ENCODE data around the gene CDC25C. TPM values are rescaled to one million over a fixed set of nuclear protein-coding genes. Genes with fewer than 3 reads are reported as not detected.
A peak's percentile ranks its signal among the peaks of the same experiment; 100 is the strongest.
"Not testable (repeated sequence)": the region's sequence is repeated elsewhere in the genome, so short reads cannot be mapped to it uniquely, and the experiment has no call there.

CDC25C gene
- total RNA-seq, 1 experiment from 2014 or later: 24.4 TPM

DNA sequence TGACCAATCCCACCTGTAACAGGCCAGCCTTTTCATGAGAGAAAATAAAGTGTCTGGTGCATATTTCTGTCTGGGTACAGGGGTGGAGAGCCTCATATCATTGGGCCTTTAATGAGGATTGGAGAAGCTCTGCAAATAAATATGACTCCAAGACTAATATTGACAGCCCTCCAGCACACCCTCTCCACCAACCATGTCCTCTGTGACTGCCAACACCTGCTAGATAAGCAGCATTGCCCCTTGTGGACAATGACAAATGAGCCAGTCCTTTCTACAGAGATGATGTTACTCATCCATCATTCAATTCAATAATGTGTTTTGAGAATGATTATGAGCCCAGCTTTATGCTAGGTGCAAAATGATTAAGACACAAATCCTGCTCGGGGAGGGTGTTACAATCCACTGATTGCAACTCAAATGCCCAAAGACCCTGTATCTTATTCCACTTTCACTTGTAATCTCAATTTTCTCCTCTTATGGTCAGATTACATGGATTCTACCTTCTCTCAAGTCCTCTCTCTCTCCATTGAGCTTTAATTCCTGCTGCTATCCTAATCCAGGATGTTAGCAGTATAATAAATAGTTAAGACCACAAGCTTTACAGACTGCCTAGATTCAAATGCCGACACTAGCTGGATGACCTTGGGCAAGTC is 55.1 kb downstream of the CDC25C start:
- DNase-seq (ENCODE audit: low read depth): no peak

- no peak for DNase-seq (ENCODE audit: low read depth)
These were observed 55.7 kb downstream of the CDC25C start for GRCh38 chr5:138275895-138276294.

- no peak for DNase-seq (ENCODE audit: low read depth)
These were observed 56.2 kb downstream of the CDC25C start for GRCh38 chr5:138275379-138275782.

GRCh38 chr5:138274189-138274853 is 57.3 kb downstream of the CDC25C start, which contains the start of gene GFRA3:
Gene GFRA3, minus strand, starts transcription at chr5:138274621. Its CDS starts 197 bp downstream, at chr5:138274424.
- DNase-seq (ENCODE audit: low read depth): no peak

DNA sequence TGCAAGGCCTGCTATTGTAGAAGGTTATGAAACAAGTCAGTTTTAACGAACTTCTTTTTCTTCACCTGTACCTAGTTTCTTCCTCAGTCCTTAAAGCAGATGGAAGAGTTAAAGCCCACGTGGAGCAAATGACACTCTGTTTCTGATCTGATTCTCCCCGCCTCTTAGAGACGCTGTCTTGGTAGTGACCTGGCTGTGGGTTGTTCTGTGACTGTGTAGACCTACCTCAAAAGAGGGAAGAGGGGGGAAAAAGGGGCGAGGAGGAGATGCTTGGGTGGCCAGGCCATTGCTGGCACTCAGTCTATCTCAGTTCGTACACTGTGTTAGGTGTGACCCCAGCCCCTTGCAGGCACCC is 57.8 kb downstream of the CDC25C start:
- DNase-seq (ENCODE audit: low read depth): no peak

DNA sequence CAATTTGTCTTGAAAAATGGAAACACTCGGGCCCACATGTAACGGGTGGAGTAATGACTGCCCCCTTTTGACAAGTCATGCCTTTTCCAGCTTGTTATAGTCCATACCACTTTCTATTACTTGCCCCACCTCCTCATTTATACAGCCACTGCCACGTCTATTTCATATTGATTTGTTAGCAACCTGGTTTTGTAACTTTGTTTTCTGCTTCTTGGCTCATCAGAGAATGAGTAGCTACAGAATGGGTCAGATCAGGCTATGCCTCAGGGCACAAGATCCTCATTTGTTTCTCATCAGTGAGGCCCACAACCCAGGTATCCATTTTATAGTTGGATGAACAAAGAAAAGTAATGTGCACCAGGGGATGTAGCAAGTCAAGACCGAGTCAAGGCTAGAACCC is 58.9 kb downstream of the CDC25C start:
- DNase-seq (ENCODE audit: low read depth): no peak

- DNase-seq (ENCODE audit: low read depth): no peak
These were observed 60.3 kb downstream of the CDC25C start for GRCh38 chr5:138271281-138271680.

DNA sequence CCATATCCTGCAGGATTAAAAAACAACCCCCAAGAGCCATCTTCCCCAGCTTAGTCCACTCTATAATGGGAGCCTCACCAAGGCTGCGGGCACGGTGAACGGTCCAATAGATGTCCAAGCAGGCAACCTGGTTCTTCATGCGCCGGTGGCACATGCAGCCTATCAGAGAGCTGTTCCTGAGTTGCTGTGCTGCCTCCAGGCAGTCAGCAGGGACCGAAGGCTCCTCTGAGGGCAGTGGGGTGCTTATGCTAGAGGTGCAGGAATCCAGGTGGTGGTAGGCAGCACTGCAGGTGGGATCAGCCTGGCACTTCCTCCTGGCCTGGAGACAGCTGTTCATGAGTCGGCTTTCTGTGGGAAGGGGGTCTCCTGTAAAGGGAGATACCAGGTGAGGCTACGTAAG is 67.4 kb downstream of the CDC25C start:
- no peak for DNase-seq (ENCODE audit: low read depth)

DNA sequence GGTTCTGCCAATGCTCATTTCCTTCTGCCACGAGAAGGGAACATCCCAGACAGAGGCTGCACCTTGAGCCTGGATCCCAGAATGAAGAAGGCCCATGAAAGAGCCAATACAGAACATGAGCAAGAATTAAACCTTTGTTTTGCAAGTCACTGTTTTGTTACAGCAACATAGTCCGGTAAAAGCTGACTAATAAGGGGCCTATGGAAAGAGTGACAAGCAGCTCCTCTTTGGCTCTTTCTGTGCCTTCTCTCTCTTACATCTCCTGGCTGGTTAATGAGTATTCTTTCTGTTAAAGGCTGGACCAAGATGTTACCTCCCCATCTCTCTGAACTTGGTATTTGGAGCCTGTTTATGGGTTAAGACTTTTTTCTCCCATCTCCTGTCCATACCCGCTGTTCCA is 68.0 kb downstream of the CDC25C start:
- DNase-seq (ENCODE audit: low read depth): no peak

DNA sequence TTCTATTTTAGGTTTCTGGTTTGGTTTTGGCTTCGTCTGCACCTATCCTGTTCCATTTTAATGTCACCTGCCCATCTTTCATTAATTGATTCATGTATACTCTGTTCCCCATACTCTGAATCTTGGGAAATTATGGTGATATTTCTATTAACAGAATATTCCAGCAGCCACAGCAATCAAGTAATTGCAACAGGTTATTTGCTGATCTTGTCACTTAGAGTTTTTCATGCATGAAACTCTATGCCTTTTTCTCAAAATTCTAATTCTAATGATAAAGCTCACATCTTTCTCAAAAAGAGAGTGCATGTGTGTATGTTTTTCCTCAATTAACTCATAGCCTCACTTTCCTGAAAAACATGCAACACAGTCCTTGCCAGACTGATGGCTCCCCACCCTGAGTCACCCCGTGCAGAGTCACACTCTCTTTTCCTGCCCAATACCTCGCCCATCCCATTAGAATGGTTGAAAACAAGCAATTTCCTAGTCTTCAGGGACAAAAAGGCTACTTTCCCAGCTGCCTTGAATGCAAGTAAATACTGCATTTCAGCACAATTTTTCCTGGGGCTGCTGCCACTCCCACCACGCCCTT is 72.8 kb downstream of the CDC25C start:
- DNase-seq (ENCODE audit: low read depth): no peak

DNA sequence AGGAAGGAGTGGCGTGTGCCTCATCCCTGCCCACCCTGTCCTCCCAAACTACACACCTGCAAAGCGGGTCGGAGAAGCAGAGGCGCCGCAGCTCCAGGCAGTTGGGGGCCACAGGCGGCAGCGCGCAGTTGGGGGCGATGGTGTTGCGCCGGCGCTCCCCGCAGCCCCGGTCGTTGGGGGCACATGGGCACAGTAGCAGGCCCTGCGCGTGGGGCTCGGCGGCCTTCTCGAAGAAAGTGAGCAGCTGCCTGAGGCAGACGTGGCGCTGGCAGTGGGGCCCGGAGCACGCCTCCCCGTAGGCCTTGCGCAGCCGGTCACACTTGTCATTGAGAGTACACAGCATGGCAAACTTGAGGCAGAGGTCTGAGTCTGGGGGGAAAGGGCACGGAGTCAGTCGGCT is 74.0 kb downstream of the CDC25C start:
- DNase-seq (ENCODE audit: low read depth): no peak

DNA sequence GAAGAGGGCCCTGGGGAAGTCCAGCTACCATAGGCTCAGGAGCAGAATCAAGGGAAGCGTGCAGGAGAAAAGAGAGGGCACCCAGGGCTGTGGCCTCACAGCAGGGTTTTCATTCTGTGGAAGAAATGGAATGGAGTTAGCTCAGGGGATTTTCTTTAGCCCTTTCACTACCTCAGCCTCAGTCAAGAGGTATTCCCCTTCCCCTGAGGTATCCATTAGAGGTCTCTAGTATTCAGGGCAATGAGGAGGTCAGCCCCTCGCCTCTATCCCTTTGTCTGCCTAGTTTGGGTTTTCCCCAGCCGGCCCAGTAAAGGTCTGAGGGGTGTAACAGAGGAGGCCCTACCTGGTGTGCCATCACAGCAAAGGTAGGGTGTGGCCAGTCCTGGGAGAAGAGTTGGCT is 78.7 kb downstream of the CDC25C start:
- no peak for DNase-seq (ENCODE audit: low read depth)

DNA sequence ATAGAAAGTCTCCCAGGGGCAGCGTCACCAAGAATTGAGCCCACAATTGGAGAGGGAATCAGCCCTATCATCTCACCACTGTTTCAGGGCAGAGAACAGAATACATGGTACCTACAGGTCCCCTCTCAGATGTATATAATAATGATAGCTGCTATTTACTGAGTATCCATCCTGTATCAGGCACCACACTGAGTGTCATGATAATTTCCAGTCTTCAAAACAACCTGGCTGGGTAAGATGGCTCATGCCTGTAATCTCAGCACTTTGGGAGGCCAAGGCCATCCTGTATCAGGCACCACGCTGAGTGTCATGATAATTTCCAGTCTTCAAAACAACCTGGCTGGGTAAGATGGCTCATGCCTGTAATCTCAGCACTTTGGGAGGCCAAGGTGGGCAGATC is 83.8 kb downstream of the CDC25C start:
- not testable (repeated sequence) for DNase-seq (ENCODE audit: low read depth)

DNA sequence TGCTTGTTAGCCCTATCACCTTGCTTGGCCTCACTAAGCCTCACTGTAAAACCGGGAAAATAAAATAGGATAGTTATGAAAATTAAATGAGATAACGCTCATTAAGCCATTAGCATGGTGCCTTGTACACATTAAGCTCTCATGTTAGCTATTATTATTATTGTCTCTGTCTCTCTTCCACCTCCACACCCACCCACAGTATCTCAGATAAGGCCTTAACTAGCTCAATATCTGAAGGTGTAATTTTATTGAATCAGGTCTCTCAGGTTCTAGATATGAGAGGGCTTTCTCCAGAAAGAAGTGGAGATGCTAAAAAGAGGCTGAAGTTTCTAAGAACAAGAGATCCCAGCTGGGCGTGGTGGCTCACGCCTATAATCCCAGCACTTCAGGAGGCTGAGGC is 84.8 kb downstream of the CDC25C start:
- no peak for DNase-seq (ENCODE audit: low read depth)

GRCh38 chr5:138246334-138246733 is 85.3 kb downstream of the CDC25C start:
- DNase-seq (ENCODE audit: low read depth): no peak

- DNase-seq (ENCODE audit: low read depth): no peak
These were observed 85.9 kb downstream of the CDC25C start for GRCh38 chr5:138245717-138246116.

GRCh38 chr5:138243794-138244193 is 87.8 kb downstream of the CDC25C start:
- peak; percentile 59 for DNase-seq (ENCODE audit: low read depth)

DNA sequence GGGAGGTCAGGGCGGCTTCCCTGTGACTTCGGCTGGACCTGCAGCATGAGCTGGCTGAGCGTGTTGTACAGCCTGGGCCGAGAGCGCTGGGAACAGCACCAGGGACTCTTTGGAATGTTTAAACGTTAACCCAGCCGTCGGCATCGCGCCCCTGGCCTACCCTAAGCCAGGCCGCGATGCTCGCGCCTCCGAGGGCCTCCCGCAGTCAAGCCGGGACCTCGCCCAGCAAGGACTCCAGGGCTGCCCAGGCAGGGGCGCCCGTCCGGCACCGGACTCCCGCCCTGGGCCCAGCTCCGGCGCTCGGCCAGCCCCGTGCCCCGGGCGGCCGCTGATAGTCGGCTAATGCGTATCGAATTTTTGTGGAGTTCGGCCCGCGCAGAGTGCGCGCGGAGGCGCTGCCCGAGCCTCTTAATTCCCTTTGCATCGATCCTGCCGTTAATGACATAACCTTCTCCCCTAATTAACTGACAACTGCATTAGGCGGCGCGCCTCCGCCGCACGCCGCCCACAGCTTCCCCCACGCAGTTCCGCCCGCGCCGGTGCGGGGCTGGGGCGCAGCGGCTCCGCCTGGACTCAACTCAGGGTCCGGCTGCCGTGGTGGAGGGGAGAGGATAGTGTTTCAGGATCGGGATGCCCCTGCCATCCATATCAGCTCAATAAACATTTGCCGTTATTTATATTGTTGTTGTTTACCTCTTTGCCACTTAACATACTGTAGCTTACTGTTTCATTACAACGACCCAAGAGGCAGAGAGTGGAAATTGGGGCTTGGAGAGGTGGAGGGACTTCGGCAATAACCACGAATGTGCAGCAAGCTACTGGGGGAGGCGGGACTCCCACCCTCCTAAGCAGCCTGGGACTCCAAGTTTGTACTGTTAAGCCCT is 89.7 kb downstream of the CDC25C start:
- DNase-seq (ENCODE audit: low read depth): no peak

DNA sequence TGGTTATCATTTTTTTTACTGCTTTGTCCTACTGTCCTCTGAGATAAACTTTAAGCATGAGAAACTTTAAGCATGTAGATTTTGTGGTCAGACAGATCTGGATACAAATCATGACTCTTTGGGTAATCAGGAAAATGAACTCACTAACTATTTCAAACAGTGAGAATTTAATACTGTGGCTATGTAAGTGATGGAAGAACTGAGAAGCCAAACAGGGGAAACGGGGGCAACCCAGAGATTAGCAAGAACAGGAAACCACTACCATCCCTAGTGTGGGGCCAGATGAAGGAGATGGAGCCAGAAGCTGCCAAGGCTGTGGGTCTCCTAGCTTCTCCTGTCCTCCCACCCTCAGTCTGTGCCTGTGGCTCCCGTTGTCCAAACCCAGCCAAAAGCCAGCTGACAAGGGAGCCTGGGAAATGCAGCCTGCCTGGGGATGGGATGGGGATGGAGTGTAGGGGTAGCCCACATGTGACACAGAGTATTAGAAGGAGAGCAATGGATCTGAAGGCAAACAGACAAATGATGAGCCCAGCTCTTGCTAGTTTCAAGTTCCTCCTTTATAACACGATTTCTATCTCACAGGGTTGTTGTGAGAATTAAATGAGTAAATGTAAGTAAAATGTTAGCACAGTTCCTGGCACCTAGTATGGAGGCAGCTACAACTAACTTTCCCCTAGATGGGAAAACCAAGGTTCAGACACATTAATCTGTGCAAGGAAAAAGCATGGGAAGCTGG is 90.8 kb downstream of the CDC25C start:
- DNase-seq (ENCODE audit: low read depth): no peak

DNA sequence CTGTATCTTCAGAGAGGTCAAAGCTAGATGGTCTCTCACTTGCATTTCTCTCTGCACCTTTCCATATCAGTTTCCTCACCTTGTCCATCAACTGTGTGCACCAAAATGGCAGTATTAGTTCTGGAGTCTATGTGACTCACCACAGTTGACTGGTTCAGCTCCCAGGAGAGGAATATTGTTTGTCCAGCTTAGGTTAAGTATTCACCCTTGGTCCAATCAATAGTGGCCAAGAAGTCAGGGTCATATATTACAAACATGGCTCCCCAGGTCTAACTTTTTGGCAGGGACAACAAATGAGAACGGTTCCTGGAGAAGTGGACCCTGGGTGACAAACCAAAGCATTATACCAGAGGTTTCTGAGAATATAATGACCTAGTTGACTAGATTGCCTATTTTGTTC is 93.6 kb downstream of the CDC25C start:
- no peak for DNase-seq (ENCODE audit: low read depth)
